ENCODE data around the gene OR7G1. TPM values are rescaled to one million over a fixed set of nuclear protein-coding genes. Genes with fewer than 3 reads are reported as not detected.

OR7G1 gene
- total and polyA plus RNA-seq, 2 of the 8 experiments (the other 6 are each of a cell fraction or from before 2014, with no cell fraction given): not detected

DNA sequence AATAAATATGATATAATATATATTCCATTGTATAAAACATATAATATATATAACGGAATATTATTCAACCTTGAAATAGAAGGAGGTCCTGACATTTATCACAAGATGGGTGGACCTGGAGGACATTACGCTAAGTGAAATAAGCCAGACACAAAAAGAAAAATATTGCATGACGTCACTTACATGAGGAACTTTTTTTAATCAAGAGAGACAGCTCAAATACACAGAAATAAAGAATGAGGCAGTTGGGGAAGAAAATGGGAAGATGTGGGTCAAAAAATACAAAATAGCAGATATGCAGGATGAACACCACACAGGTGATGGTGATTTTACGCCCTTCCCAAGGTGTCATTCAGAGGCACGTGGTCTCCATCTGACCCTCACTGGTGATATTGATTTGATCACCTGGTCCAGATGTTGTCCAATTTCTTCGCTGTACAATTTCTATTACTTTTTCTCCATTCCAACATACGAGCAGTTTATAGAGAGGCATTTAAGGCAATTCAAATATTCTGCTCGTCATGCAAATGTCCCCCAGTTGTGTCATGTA, 24.1 kb upstream of the OR7G1 start:
- Histone ChIP-seq H3K23me2 (ENCODE audit: low read depth, low read length) (peaks cover 3% of the 10 kb centered on the region; the same call in 1 of the 2 replicates), H2BK15ac (ENCODE audit: low read length) (no peak overlapping the region), H2AK5ac (ENCODE audit: low read depth, low read length) (no peak overlapping the region), H2BK12ac (ENCODE audit: low read depth, low read length) (no peak overlapping the region), H4K91ac (replicated peaks; ENCODE audit: insufficient read length, low read length) (no peak overlapping the region), H3K79me1 (ENCODE audit: low read depth, low read length) (no peaks in the 10 kb centered on the region), H2BK5ac (ENCODE audit: low read depth, low read length) (no peak overlapping the region), H3K4me3 (ENCODE audit: extremely low read depth in 1 of 4, insufficient read depth in 2 of 4, low read depth in 3 of 4, low read length in 4 of 4) (peak overlapping the region; percentile 95 to 99 (median 98)), H4K20me1 (replicated peaks in 1 of 2; ENCODE audit: control insufficient read depth in 1 of 2, insufficient read depth in 2 of 2, low read length in 2 of 2) (no peaks in the 10 kb centered on the region), H3K56ac (replicated peaks; ENCODE audit: insufficient read length, low read depth, low read length) (no peak overlapping the region), H3K4ac (replicated peaks; ENCODE audit: insufficient read length, low read depth, low read length) (no peak overlapping the region), H4K8ac (ENCODE audit: extremely low read depth, insufficient read depth, low read length) (no peak overlapping the region), H3K18ac (ENCODE audit: extremely low read depth, low read length) (no peak overlapping the region), H3K27ac (ENCODE audit: low read depth, low read length) (no peak overlapping the region), H3K4me1 (replicated peaks in 1 of 4; ENCODE audit: control insufficient read depth in 3 of 4, insufficient read depth in 4 of 4, low read length in 3 of 4) (no peaks in the 10 kb centered on the region), H3K14ac (ENCODE audit: insufficient read length) (no peak overlapping the region), H3K9me3 (ENCODE audit: insufficient read depth in 2 of 2, low read depth in 1 of 2, low read length in 1 of 2) (peaks cover 0 to 4% of the 10 kb centered on the region in 2 experiments; a peak in 1 of 4 replicates), H2AFZ (ENCODE audit: low read length) (peak overlapping the region; percentile 100), H3K79me2 (ENCODE audit: control insufficient read depth in 1 of 2, insufficient read depth in 2 of 2, low read length in 2 of 2) (peaks cover 17 to 45% of the 10 kb centered on the region in 2 experiments), H3K23ac (ENCODE audit: insufficient read length) (no peak overlapping the region), H3K4me2 (ENCODE audit: insufficient read depth in 1 of 2, low read depth in 2 of 2, low read length in 2 of 2) (peak overlapping the region; percentile 70 to 91), H3K36me3 (ENCODE audit: control insufficient read depth in 2 of 4, insufficient read depth in 4 of 4, low read length in 3 of 4) (peaks cover 0 to 6% (median 0%) of the 10 kb centered on the region in 4 experiments; a peak in 1 of 8 replicates), H3K9ac (replicated peaks in 1 of 4; ENCODE audit: extremely low read depth in 1 of 4, low read depth in 3 of 4, low read length in 3 of 4) (peak overlapping the region; percentile 2 to 99 (median 82); a peak in 5 of 7 replicates), H2BK120ac (replicated peaks; ENCODE audit: low read depth, low read length) (no peak overlapping the region), H4K5ac (ENCODE audit: insufficient read length, low read depth, low read length) (no peak overlapping the region), H2BK20ac (ENCODE audit: low read length) (no peak overlapping the region), H3K27me3 (replicated peaks in 1 of 4; ENCODE audit: control insufficient read depth in 3 of 4, extremely low read depth in 1 of 4, insufficient read depth in 3 of 4, low read length in 3 of 4) (no peaks in the 10 kb centered on the region)
- ChIA-PET POLR2A (ENCODE audit: partially characterized antibody) (no interaction called here), CTCF (ENCODE audit: partially characterized antibody) (no interaction called here)
- WGBS, 2 experiments (ENCODE audit: extremely low coverage in 1 of 2, insufficient coverage in 1 of 2, insufficient read length in 1 of 2, insufficient replicate concordance in 2 of 2, low coverage in 1 of 2, low lambda C conversion rate in 2 of 2, missing lambda C conversion rate in 1 of 2): 48% methylated on average over 8 of the region's 8 CpGs; no CpG with 5 or more reads in 1 of the 2 experiments
- FAIRE-seq (no peak), DNase-seq (ENCODE audit: low read depth in 1 of 2, low spot score in 2 of 2) (no peak)
- TF ChIP-seq JUN (IDR thresholded peaks at IDR 0.05; ENCODE audit: low read depth, low read length) (no peak), RXRA (IDR thresholded peaks at IDR 0.05; ENCODE audit: insufficient read depth, low read depth, low read length) (no peak), CBX8 (IDR thresholded peaks at IDR 0.05; ENCODE audit: borderline replicate concordance, low read depth, low read length) (no peak), EZH2 (IDR thresholded peaks at IDR 0.05; ENCODE audit: low read depth, low read length, severe bottlenecking) (no peak), RNF2 (IDR thresholded peaks at IDR 0.05; ENCODE audit: borderline replicate concordance, low read depth, low read length, missing control alignments, poor library complexity, severe bottlenecking) (no peak), GABPA (IDR thresholded peaks at IDR 0.05; ENCODE audit: borderline replicate concordance, insufficient read depth, low read length) (no peak), E2F6 (IDR thresholded peaks at IDR 0.05) (no peak), CEBPB (IDR thresholded peaks at IDR 0.05; ENCODE audit: low read depth, low read length) (no peak), BACH1 (IDR thresholded peaks at IDR 0.05; ENCODE audit: low read length) (no peak), SIRT6 (IDR thresholded peaks at IDR 0.05; ENCODE audit: low read length) (no peak), BCL11A (IDR thresholded peaks at IDR 0.05; ENCODE audit: low read depth in 2 of 2, low read length in 2 of 2) (no peak), SUZ12 (IDR thresholded peaks at IDR 0.05; ENCODE audit: low read length) (no peak)
- TF ChIP-seq, protein P1, sequence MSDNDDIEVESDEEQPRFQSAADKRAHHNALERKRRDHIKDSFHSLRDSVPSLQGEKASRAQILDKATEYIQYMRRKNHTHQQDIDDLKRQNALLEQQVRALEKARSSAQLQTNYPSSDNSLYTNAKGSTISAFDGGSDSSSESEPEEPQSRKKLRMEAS (IDR thresholded peaks at IDR 0.05): no peak

Data from H1 (cell line).